ENCODE results near the gene MSH5.

MSH5 gene

GRCh38 chr6:31723245-31723979 is 16.4 kb upstream of the MSH5 start, which contains the start of gene MPIG6B:
Gene MPIG6B, plus strand, starts transcription at chr6:31723373. Its CDS starts 11 bp downstream, at chr6:31723384.
- Histone ChIP-seq H2AFZ (ENCODE audit: low read depth) (no peak within 1 kb of the TSS), H3K4me1 (ENCODE audit: low read depth, poor library complexity, severe bottlenecking) (peaks cover 6% of the 10 kb centered on the region), H3K36me3 (ENCODE audit: insufficient read depth) (no peaks in the 10 kb centered on the region), H3K4me2 (no peak within 1 kb of the TSS), H3K9ac (no peak within 1 kb of the TSS), H3K27me3 (ENCODE audit: insufficient read depth, low read depth) (no peaks in the 10 kb centered on the region; the same call in 1 of the 2 replicates), H4K20me1 (ENCODE audit: insufficient read depth) (no peaks in the 10 kb centered on the region), H3K4me3 (IDR thresholded peaks at IDR 0.05; ENCODE audit: insufficient read depth, low read depth, low read length) (no peak within 1 kb of the TSS), H3K79me2 (ENCODE audit: insufficient read depth, low read depth) (no peaks in the 10 kb centered on the region), H3K27ac (no peak within 1 kb of the TSS)
- TF ChIP-seq, protein P1, sequence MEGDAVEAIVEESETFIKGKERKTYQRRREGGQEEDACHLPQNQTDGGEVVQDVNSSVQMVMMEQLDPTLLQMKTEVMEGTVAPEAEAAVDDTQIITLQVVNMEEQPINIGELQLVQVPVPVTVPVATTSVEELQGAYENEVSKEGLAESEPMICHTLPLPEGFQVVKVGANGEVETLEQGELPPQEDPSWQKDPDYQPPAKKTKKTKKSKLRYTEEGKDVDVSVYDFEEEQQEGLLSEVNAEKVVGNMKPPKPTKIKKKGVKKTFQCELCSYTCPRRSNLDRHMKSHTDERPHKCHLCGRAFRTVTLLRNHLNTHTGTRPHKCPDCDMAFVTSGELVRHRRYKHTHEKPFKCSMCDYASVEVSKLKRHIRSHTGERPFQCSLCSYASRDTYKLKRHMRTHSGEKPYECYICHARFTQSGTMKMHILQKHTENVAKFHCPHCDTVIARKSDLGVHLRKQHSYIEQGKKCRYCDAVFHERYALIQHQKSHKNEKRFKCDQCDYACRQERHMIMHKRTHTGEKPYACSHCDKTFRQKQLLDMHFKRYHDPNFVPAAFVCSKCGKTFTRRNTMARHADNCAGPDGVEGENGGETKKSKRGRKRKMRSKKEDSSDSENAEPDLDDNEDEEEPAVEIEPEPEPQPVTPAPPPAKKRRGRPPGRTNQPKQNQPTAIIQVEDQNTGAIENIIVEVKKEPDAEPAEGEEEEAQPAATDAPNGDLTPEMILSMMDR (conservative IDR thresholded peaks at IDR 0.05; ENCODE audit: low read depth, low read length): no peak

- Histone ChIP-seq H3K36me3 (ENCODE audit: insufficient read depth) (no peaks in the 10 kb centered on the region), H3K79me2 (ENCODE audit: insufficient read depth, low read depth) (no peaks in the 10 kb centered on the region), H3K27ac (no peak overlapping the region), H3K27me3 (ENCODE audit: insufficient read depth, low read depth) (no peaks in the 10 kb centered on the region; the same call in 1 of the 2 replicates), H3K9ac (no peak overlapping the region), H3K4me2 (no peak overlapping the region), H3K4me1 (ENCODE audit: low read depth, poor library complexity, severe bottlenecking) (peaks cover 13% of the 10 kb centered on the region), H4K20me1 (ENCODE audit: insufficient read depth) (no peaks in the 10 kb centered on the region), H3K4me3 (IDR thresholded peaks at IDR 0.05; ENCODE audit: insufficient read depth, low read depth, low read length) (no peak overlapping the region), H2AFZ (ENCODE audit: low read depth) (no peak overlapping the region)
- TF ChIP-seq, protein P1 (conservative IDR thresholded peaks at IDR 0.05; ENCODE audit: low read depth, low read length): no peak
Observed at GRCh38 chr6:31723980-31724691, 15.7 kb upstream of the MSH5 start.

- no peaks in the 10 kb centered on the region for H4K20me1 ChIP-seq (ENCODE audit: insufficient read depth)
- H3K4me1 ChIP-seq (ENCODE audit: low read depth, poor library complexity, severe bottlenecking): peaks cover 13% of the 10 kb centered on the region
- H3K27ac ChIP-seq: no peak overlapping the region
- no peak overlapping the region for H2AFZ ChIP-seq (ENCODE audit: low read depth)
- H3K27me3 ChIP-seq (ENCODE audit: insufficient read depth, low read depth): no peaks in the 10 kb centered on the region; the same call in 1 of the 2 replicates
- H3K79me2 ChIP-seq (ENCODE audit: insufficient read depth, low read depth): no peaks in the 10 kb centered on the region
- no peak overlapping the region for H3K4me3 ChIP-seq (IDR thresholded peaks at IDR 0.05; ENCODE audit: insufficient read depth, low read depth, low read length)
- no peak overlapping the region for H3K4me2 ChIP-seq
- H3K9ac ChIP-seq: no peak overlapping the region
- peaks cover 3% of the 10 kb centered on the region; the same call in 1 of the 2 replicates for H3K36me3 ChIP-seq (ENCODE audit: insufficient read depth)
- TF ChIP-seq, protein P1 (conservative IDR thresholded peaks at IDR 0.05; ENCODE audit: low read depth, low read length): no peak
Observed at GRCh38 chr6:31725502-31726350, 14.1 kb upstream of the MSH5 start.

- H3K9ac ChIP-seq: no peak overlapping the region
Observed at GRCh38 chr6:31727034-31727716, 12.6 kb upstream of the MSH5 start.

More at GRCh38 chr6:31727034-31727716, 12.6 kb upstream of the MSH5 start:
- Histone ChIP-seq H3K4me3 (IDR thresholded peaks at IDR 0.05; ENCODE audit: insufficient read depth, low read depth, low read length) (no peak overlapping the region), H3K4me2 (no peak overlapping the region), H3K27ac (no peak overlapping the region), H4K20me1 (ENCODE audit: insufficient read depth) (no peaks in the 10 kb centered on the region), H3K27me3 (ENCODE audit: insufficient read depth, low read depth) (no peaks in the 10 kb centered on the region), H3K36me3 (ENCODE audit: insufficient read depth) (peaks cover 7% of the 10 kb centered on the region; the same call in 1 of the 2 replicates), H2AFZ (ENCODE audit: low read depth) (no peak overlapping the region), H3K4me1 (ENCODE audit: low read depth, poor library complexity, severe bottlenecking) (peaks cover 13% of the 10 kb centered on the region), H3K79me2 (ENCODE audit: insufficient read depth, low read depth) (no peaks in the 10 kb centered on the region)
- TF ChIP-seq, protein P1 (conservative IDR thresholded peaks at IDR 0.05; ENCODE audit: low read depth, low read length): no peak
